Measurements from ENCODE around the gene TTC39A. TPM values are rescaled to one million over a fixed set of nuclear protein-coding genes. Genes with fewer than 3 reads are reported as not detected.

TTC39A gene
- total RNA-seq, 1 donor from 2014 or later, result not detected

Other genes with a start within 250 kb of the TTC39A start
- gene C1orf185, start 228.3 kb downstream of the TTC39A start, total RNA-seq, result not detected in 2 replicates
- 29.6 and 34.8 TPM in 2 replicates for gene RNF11, start 94.3 kb downstream of the TTC39A start, total RNA-seq
- gene EPS15, start 188.7 kb upstream of the TTC39A start, total RNA-seq, result 58.1 and 60.4 TPM in 2 replicates

Data from T-helper 1 cell treated with Interleukin-12 subunit alpha and Interleukin-12 subunit beta and Interleukin-4 antibody, amounts not matched to agents 30 ng/mL and 1 ng/mL, for 36 hours (primary cell).